D721Med (cell line): ENCODE data around the gene XAB2.
"Not testable (repeated sequence)": the region's sequence is repeated elsewhere in the genome, so short reads cannot be mapped to it uniquely, and the experiment has no call there.

Experiments
- DNase-seq: peaks from one replicate; pipeline ENCODE4 v3.0.0; 2011; ENCODE audit warnings: low spot score; ENCODE audit not compliant: insufficient read length
- FAIRE-seq: peaks from 2 replicates; lab custom pipeline; 2011; peaks lifted over from hg19 to GRCh38; lab: Jason Lieb, UNC
- TF ChIP-seq, protein P1 (sequence below): IDR thresholded peaks from 2 replicates; pipeline ENCODE4 v1.5.1; 2012; ENCODE audit warnings: mild to moderate bottlenecking, control low read depth; ENCODE audit not compliant: insufficient read depth; ENCODE audit errors: missing control alignments

The XAB2 gene

DNA sequence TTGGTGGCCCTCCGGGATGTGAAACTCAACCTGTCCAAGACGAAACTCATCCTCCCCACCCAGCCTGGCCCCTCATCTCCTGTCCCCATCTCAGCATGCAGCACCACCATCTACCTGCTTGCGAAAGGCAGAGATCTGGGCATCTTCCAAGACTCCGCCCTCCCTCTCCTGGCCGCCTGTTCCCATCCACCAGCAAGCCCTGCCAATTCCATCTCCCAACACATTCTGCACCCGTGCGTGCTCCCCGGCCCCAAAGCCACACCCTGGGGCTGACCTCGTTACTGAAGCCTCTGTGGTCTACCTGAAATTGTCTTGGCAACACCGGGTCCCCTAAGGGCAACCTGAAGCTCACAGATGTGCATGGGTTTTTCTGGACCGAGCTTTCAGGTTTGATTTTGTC is 46.9 kb downstream of the XAB2 start:
- TF ChIP-seq, protein P1, sequence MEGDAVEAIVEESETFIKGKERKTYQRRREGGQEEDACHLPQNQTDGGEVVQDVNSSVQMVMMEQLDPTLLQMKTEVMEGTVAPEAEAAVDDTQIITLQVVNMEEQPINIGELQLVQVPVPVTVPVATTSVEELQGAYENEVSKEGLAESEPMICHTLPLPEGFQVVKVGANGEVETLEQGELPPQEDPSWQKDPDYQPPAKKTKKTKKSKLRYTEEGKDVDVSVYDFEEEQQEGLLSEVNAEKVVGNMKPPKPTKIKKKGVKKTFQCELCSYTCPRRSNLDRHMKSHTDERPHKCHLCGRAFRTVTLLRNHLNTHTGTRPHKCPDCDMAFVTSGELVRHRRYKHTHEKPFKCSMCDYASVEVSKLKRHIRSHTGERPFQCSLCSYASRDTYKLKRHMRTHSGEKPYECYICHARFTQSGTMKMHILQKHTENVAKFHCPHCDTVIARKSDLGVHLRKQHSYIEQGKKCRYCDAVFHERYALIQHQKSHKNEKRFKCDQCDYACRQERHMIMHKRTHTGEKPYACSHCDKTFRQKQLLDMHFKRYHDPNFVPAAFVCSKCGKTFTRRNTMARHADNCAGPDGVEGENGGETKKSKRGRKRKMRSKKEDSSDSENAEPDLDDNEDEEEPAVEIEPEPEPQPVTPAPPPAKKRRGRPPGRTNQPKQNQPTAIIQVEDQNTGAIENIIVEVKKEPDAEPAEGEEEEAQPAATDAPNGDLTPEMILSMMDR: no peak
- no peak for FAIRE-seq
- no peak for DNase-seq

DNA sequence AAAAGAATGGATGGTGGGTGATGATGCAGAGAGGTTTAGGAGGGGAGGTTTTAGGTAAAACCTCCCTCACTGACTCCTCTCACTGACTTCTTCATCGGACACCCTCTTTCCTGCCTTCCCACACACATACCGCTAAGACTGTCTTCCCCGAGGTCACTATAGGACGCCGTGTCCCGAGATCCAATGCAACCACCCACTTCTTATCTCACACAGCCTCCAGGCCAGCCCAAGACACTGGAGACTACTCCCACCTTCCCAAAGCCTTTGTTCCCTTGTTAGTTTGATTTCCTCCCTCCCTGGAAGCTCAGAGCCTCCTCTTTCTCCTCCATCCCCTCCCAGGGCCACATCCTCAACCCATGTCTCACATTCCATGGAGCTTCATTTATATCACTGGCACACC is 50.2 kb downstream of the XAB2 start:
- FAIRE-seq: no peak
- TF ChIP-seq, protein P1: no peak
- DNase-seq: no peak

DNA sequence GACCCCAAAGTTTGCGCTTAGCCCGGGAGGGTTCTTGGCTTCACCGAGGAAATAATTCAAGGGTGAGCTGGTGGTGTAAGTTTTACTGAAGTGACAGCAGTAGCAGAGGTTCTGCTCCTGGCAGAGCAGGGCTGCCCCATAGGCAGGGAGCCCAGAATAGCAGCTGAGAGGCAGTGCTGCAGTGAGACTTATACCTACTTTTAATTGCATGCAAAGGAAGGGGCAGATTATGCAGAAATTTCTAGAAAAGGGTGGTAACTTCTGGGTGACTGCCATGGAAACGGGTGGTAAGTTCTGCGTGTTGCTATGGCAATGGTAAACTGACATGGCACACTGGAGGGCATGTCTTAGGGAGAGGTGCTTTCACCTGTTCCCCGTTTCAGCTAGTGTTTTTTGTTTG is 51.2 kb downstream of the XAB2 start:
- FAIRE-seq (no peak), DNase-seq (no peak)

DNA sequence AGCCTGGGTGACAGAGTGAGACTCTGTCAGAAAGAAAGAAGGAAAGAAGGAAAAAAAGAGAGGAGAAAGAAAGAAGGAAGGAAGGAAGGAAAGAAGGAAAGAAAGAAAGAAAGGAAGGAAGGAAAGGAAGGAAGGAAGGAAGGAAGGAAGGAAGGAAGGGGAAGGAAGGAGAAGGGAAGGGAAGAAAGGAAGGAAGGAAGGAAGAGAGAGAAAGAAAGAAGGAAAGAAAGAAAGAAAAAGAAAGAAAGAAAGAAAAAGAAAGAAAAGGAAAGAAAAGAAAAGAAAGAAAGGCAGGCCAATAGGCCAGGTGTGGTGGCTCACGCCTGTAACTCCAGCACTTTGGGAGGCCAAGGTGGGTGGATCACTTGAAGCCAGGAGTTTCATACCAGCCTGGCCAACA is 51.9 kb downstream of the XAB2 start:
- FAIRE-seq, DNase-seq: not testable (repeated sequence)

More for the DNA sequence above, 51.2 kb downstream of the XAB2 start:
- TF ChIP-seq, protein P1: no peak

DNA sequence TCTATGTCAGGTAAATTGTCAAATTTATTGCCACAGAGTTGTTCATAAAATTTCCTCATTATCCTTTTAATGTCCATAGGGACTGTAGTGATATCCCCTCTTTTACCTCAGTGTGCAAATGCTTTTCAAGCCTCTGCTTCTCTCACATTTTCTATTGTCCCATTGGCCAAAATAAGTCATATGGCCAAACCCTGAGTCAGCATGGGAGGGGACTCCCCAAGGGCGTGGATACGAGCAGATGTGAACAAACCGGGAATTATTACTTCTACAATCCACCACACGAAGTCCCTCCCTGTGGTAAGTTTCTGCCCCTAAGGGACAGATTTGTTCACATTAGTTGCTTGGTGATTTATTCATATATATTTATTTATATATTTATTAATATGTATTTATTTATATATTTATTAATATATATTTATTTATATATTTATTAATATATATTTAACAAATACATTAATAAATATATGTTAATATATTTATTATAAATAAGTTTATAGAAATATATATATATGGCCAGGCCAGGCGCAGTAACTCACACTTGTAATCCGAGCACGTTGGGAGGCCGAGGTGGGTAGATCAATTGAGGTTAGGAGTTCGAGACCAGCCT is 53.8 kb downstream of the XAB2 start:
- FAIRE-seq: no peak
- TF ChIP-seq, protein P1: no peak

DNA sequence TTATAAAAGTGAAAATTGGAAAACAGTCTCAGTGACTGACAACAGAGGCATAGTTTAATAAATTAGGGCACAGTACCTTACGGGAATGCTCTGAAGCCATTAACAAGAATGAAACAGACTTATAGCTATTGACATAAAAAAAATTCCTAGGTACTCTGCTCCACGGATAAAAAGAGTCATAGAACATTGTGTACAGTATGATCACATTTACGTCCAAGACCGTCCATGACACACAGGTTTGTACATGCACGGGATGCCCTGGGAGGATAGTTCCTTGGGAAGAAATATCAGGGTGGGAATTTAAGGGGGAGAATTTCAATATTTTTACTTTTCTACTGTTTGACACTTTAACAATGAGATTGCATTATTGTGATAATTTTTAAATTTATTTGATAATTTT is 58.6 kb downstream of the XAB2 start:
- TF ChIP-seq, protein P1: no peak
- FAIRE-seq (no peak), DNase-seq (no peak)

More for the DNA sequence above, 53.8 kb downstream of the XAB2 start:
- DNase-seq: no peak
